SKM-1 treated with dmso at 0.1 percent for 144 hours (cell line): ENCODE measurements around the gene SIN3A.
"Not testable (repeated sequence)": the region's sequence is repeated elsewhere in the genome, so short reads cannot be mapped to it uniquely, and the experiment has no call there.

Source experiments
- DNase-seq: peaks from one replicate; lab custom pipeline; 2025; ENCODE audit not compliant: unreplicated experiment; lab: John Stamatoyannopoulos, UW

SIN3A gene

GRCh38 chr15:75357976-75358673, 93.4 kb downstream of the SIN3A start:
- DNase-seq, result no peak

DNA sequence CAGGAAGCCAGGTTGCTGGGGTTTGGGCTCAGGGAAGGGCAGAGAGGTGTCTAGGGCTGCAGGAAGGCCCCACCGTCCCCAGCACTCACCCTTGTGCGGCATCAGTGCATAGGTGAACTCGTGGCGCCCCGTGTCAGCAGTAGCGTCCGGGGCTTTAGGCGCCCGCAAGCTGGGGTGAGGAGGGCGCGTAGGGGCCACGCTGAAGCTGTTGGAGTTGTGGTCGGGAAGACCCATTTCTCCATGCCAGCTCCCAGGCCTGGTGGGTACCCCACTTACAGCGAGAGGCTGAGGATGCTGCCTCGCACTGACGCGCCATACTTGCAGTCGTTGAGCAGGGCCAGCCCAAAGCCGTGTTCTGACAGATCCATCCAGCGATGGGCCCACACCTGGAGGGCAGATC, 95.0 kb downstream of the SIN3A start:
- DNase-seq, result no peak

DNA sequence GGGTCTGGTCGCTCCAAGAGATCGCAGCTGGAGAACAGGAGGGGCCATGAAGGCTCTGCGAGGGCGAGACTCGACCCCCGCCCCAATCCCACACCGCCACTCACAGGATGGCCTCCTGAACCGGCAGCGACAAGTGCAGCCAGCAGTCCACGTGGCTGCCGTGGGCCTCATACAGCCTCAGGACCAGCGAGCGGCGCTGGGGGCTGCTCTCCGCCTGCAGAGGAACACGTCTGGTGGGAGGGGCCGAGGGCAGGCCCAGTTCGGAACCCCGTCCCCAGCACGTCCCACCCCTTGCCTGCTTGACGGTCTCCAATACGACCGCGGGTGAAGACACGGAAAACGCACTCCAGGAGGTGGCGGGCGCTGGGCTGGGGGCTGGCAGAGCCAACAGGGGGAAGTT, 95.5 kb downstream of the SIN3A start:
- no peak for DNase-seq

DNA sequence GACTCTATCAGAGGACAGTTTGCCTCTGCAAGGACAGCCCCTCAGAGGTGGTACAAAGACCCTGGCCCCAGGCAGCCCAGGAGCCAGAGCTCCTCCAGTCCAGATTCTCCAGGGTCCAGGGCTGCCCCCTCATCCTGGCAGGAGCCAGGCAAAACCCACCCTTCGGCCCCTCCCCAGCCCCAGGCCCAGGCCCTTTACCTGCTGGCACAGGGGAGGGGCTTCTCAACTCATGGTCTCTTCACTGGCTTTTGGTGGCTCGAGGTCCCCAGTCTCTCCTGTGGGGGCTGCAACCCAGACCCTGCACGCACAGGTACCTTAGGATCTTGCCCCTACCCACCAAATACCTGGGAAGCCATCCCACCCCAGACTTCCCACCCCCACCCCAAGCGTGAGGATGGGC, 96.1 kb downstream of the SIN3A start:
- DNase-seq, result no peak

DNA sequence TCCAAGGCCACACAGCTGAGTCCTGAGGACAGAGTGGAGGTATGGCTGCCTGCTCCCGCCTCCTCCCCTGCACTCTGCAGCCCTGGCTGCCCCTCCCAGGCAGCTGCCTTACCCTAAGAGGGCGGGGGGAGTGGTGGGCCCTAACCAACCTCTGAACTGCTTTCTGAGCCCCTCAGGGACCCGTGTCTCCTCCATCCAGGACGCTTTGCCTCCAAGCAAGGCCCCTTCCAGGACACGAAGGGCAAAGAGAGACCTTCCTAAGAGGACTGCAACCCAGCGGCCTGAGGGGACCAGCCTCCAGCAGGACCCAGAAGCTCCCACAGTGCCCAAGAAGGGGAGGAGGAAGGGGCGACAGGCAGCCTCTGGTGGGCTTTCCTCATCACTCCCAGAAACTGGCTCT, 97.0 kb downstream of the SIN3A start:
- DNase-seq, result no peak

GRCh38 chr15:75353604-75354003, 97.9 kb downstream of the SIN3A start:
- no peak for DNase-seq

DNA sequence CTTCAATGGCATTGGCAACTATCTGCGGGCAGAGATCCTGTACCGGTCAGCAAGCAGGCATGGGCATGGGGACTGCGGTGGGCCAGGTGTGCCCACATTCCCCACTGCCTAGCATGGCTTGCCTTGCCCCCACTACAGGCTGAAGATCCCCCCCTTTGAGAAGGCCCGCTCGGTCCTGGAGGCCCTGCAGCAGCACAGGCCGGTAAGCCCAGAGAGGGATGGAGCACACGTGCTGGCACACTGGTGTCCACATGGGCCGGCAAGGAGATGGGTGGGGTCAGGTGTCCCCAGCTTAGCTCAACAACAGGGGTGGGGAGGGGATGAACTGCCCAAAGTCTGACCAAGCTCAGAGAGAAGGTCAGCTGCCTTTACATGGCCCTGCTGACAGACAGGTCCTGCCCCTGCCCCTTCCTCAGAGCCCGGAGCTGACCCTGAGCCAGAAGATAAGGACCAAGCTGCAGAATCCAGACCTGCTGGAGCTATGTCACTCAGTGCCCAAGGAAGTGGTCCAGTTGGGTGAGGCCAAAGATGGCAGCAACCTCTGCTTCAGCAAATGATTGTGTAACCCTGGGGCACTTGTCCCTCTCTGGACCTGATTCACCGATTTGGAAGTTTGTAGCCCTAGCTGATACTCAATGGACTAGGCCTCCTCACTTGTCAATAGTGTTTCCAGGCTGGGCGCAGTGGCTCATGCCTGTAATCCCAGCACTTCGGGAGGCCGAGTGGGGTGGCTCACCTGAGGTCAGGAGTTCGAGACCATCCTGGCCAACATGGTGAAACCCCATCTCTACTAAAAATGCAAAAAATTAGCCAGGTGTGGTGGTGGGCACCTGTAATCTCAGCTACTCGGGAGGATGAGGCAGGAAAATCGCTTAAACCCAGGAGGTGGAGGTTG, 99.1 kb downstream of the SIN3A start:
- no peak for DNase-seq

DNA sequence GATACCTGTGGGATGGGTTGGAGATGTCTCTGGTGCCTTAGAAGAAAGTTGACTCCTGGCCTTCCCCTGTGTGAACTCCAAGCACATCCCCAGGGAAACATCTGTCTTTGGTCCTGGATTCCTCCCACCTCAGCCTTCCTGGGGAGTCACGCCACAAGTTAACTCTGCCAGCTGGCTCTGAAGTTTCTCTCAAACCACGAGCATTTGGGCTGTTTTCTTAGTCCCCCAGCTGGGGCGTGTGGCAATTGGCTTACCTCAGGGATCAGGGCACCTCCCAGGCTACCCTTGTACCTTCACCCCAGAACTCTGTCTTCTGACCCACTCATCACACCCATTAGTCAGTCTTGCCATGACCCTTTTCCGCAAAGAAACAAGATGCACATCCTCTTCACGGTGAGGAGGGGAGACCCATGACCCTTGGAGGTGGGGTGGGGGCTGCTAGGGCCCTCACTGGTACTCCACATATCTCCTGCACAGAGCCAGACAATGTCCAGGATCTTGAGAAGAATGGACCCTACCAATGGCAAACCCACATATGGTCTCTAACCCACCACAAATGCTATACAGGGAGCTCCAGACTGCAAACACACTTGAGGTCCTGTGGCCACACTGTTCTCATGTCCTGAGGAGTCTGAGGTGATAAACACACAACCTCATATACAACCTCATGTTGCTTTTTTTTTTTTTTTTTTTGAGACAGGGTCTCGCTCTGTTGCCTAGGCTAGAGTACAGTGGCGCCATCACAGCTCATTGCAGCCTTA, 100.7 kb downstream of the SIN3A start:
- DNase-seq, result no peak

DNA sequence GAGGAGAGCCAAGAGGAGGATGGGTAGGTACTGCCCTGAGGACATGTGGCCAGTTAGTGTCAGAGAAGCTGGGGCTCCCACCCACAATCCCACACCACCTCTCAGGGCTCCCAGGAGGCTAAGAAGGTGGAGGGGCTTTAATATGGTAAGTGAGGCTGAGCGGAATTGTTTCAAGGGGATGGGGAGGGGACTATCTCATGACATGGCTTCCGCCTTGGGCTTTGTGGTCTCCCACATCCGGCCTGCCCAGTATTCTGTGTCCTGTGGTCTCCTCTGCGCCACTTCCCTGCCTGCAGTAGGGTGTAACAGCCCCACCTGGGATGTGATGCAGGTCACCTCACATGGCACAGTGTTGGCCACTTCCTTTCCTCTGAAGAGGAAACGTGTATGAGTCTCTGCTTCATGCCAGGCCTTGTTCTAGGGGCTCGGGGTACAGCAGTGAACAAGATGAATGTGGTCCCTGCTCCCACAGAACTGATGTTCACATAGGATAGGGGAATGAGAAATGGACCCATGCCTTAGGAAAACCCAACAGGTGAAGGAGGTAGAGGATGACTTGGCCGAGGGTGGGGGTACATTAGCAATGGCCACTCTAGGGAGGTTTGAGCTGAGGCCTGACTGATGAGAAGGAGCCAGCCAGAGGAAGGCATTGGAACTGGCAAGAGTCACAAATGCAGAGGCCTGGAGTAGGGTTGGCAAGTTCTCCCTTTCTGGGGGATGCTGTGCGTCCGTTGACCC, 101.5 kb downstream of the SIN3A start:
- peak; percentile 77 for DNase-seq

DNA sequence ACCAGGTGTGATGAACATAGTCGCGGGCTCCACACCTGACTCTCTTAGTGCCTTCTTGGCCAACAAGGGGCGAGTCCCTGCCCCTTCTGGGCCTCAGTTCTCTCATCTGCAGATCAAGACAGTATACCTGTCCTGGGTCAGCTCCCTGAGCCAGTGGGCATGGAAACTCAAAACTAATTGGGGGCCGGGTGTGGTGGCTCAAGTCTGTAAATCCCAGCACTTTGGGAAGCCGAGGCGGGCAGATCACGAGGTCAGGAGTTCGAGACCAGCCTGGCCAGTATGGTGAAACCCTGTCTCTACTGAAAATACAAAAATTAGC, 102.2 kb downstream of the SIN3A start:
- not testable (repeated sequence) for DNase-seq

DNA sequence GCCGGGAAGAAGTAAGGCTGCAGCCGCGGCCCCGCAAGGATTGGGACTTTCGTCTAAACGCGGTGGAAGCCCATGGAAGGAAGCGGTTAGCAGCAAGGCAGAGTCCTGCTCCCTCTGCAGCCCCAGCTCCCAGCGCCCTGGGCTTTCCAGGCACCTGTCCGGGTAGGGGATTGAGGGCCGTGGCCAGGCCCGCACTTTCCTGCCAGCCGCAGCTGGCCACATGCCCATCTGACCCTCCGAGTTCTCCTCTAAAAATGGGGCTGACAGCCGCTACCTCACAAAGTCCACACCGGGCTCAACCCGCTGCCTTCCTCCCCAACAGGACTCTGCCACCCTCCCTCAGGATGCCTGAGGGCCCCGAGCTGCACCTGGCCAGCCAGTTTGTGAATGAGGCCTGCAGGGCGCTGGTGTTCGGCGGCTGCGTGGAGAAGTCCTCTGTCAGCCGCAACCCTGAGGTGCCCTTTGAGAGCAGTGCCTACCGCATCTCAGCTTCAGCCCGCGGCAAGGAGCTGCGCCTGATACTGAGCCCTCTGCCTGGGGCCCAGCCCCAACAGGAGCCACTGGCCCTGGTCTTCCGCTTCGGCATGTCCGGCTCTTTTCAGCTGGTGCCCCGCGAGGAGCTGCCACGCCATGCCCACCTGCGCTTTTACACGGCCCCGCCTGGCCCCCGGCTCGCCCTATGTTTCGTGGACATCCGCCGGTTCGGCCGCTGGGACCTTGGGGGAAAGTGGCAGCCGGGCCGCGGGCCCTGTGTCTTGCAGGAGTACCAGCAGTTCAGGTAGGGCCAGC, 102.7 kb downstream of the SIN3A start:
- no peak for DNase-seq

DNA sequence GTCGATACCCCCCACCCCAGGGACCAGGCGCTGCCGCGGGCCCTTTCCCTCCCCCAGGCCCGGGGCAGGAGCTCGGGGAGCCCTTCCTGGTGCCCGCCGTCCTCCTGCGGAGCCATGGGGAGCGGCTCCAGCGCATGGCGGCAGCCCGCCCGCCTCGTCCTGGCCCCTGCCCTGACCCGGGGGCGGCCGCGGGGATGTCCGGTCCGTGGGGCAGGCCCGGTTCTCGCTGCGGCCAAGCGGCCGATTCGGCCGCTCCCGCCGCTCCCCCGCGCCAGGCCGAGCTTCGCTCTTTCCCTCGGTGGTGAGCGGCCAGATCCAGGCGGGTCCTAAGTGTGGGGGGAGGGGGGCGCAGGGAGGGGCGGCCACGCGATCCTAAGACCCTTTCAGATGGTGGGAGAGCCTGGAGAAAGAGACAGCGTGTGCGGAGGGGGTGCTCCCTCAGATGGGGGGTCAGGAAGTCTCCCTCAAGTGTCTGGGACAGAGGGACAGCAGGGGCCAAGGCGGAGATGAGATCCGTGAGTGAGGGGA, 103.4 kb downstream of the SIN3A start:
- no peak for DNase-seq

- DNase-seq, result no peak
Measured at GRCh38 chr15:75347222-75348033, 104.1 kb downstream of the SIN3A start.

DNA sequence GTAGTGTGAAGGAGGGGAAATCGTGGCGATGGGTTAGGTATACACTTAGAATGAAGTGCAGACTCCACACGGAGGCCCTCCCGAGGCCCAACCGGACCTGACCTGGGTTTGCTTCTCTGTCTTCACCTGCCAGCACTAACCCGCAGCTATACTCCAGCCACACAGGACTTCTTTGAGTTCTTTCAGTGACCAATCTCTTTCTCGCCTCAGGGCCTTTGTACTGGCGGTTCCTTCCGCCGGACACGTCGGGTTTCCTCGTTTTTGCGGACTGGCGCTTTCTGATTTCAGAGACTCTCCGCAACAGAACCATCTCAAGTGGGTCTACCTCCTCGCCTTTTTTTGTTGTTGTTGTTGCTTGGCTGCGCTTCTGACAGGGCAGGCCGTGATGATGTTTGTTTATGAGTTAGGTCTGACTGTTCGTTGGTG, 104.7 kb downstream of the SIN3A start, which contains the start of gene NEIL1:
TSS of gene NEIL1 (plus strand) at position 244 of the 426 bp plus-strand sequence. CDS start 1,867 bp downstream, outside the sequence.
- no peak for DNase-seq

- DNase-seq, result not testable (repeated sequence)
Measured at GRCh38 chr15:75343953-75344352, 107.5 kb downstream of the SIN3A start.

DNA sequence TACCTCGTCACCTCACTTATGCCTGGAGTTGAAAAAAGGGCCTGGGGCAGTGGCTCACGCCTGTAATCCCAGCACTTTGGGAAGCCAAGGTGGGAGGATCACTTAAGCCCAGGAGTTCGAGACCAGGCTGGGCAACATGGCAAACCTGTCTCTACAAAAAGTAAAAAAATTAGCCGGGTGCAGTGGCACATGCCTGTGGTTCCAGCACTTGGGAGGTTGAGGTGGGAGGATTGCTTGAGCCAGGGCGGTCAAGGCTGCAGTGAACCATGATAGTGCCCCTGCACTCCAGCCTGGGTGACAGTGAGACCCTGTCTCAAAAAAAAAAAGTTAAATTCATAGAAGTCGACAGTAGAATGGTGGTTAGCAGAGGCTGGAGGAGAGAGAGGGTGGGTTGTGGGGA, 109.3 kb downstream of the SIN3A start:
- no peak for DNase-seq

- DNase-seq, result no peak
Measured at GRCh38 chr15:75339531-75340240, 111.8 kb downstream of the SIN3A start.

DNA sequence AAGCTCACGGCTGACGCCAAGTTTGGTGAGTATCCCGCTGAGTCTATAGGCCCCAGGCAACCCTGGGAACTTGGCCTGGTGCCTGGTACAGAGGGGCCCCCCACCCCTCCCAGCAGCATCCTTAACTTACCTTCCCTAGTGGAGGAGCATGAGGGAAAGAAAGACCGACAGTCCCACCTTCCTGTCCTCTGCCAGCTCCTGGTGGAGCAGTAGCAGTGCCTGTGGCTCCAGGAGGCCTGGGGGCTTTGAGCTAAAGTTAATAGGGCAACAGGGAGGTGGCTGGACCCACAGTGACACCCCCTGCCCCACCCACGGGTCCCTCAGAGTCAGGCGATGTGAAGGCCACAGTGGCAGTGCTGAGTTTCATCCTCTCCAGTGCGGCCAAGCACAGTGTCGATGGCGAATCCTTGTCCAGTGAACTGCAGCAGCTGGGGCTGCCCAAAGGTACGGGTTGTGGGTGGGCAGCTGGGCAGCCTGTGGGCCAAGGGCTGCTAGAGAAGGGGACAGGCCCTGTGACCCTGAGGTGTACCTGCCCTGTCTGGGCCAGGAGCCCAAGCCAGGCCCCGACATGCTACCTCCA, 112.7 kb downstream of the SIN3A start:
- no peak for DNase-seq
